Measurements from ENCODE around the gene CCDC66.

The CCDC66 gene

GRCh38 chr3:56633602-56634535 is 76.9 kb downstream of the CCDC66 start:
- DNase-seq (ENCODE audit: low read depth), result no peak
- no peak overlapping the region for H3K4me3 ChIP-seq (ENCODE audit: low read depth, low read length)

DNA sequence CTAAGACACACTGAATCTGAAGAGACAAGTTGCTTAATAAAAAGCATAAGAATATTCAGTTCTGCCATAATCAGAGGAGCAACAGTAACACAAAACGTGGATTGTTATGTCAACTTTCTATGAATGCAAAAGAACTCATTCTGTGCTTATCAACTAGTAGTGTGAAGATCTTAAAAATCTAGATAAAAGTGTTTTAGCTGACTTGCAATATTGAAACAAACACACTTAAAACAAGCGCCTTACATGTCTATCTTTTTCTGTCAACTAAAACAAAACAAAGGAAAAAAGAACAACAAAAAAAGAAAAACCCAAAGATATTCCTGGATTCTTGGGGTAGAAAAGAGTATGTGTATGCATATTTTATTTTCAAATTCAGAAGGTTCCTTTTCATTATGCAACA is 88.4 kb downstream of the CCDC66 start:
- TF ChIP-seq CTCF (IDR thresholded peaks at IDR 0.05; ENCODE audit: insufficient read depth, low read depth, low read length, missing control alignments), result no peak
- no peak overlapping the region for H3K4me3 ChIP-seq (ENCODE audit: low read depth, low read length)
- DNase-seq (ENCODE audit: low read depth), result no peak

More at GRCh38 chr3:56633602-56634535, 76.9 kb downstream of the CCDC66 start:
- no peak for TF ChIP-seq CTCF (IDR thresholded peaks at IDR 0.05; ENCODE audit: insufficient read depth, low read depth, low read length, missing control alignments)

DNA sequence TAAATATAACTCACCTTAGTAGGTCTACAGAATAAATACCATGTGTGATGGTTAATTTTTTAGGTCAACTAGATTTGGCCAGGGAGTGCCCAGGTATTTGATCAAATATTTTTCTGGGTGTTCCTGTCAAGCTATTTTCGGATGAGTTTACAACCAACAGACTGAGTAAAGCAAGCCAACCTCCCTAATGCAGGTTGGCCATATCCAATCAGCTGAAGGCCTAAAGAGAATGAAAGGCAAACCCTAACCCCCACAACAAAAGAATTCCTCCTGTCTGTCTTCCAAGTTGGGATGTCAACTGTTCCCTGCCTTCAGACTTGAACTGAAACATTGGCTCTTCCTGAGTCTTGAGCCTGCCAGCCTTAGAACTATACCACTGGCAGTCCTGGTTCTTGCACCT is 97.5 kb downstream of the CCDC66 start:
- DNase-seq (ENCODE audit: low read depth), result no peak
- no peak for TF ChIP-seq CTCF (IDR thresholded peaks at IDR 0.05; ENCODE audit: insufficient read depth, low read depth, low read length, missing control alignments)
- no peak overlapping the region for H3K4me3 ChIP-seq (ENCODE audit: low read depth, low read length)

DNA sequence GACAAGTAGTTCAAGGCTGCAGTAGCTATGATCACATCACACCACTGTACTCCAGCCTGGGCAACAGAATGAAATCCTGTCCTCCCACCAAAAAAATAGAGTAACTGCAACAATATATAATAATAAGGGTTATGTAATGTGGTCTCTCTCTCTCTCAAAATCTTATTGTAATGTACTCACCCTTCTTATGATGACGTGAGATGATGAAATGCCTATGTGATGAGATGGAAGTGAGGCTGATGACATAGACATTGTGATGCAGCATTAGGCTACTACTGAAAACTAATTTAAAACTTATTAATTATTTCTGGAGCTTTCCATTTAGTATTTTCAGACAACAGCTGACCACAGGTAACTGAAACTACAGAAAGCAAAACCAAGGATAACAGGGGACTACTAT is 98.7 kb downstream of the CCDC66 start:
- no peak for TF ChIP-seq CTCF (IDR thresholded peaks at IDR 0.05; ENCODE audit: insufficient read depth, low read depth, low read length, missing control alignments)
- H3K4me3 ChIP-seq (ENCODE audit: low read depth, low read length), result no peak overlapping the region
- no peak for DNase-seq (ENCODE audit: low read depth)

GRCh38 chr3:56664823-56665222 is 107.8 kb downstream of the CCDC66 start:
- H3K4me3 ChIP-seq (ENCODE audit: low read depth, low read length), result no peak overlapping the region
- DNase-seq (ENCODE audit: low read depth), result no peak

DNA sequence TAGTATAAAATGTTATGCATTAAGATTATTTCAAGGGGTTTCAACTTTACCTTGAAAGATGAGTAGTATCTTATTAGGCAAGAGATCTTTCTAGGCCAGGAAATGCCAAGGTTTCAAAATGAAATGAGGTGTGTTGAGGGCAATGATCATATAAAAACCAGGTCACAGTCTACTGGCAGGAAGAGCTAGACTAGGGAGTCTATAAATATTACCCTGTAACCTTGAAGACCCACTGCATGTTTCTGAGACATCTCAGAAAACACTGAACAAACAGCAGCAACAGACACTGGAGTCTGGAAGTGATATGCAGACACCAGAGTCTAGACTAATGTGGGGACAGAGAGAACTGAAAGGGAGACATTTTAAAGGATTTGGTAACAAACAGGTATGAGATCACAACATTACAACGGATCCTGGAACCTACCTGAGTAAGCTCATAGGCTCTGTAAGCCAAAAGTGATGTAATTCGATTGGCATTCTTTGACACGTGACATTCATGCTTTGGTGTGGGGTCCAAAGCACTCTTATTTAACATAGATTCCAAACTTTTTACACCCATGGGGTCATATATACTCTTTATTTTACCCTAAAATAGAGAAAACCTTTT is 111.1 kb downstream of the CCDC66 start:
- H3K4me3 ChIP-seq (ENCODE audit: low read depth, low read length), result no peak overlapping the region
- TF ChIP-seq CTCF (IDR thresholded peaks at IDR 0.05; ENCODE audit: insufficient read depth, low read depth, low read length, missing control alignments), result no peak
- no peak for DNase-seq (ENCODE audit: low read depth)

More at GRCh38 chr3:56664823-56665222, 107.8 kb downstream of the CCDC66 start:
- TF ChIP-seq CTCF (IDR thresholded peaks at IDR 0.05; ENCODE audit: insufficient read depth, low read depth, low read length, missing control alignments), result no peak

All from GM12865 (cell line).